Hepatocyte (in vitro differentiated cells): Measurements from ENCODE around the gene PGAP1. TPM values are rescaled to one million over a fixed set of nuclear protein-coding genes. Genes with fewer than 3 reads are reported as not detected.

Experiments
- DNase-seq: peaks from one replicate; pipeline ENCODE4 v3.0.0-alpha.2; 2016; ENCODE audit warnings: low spot score
- H2AFZ ChIP-seq: fragments of 200-600 bp; sonication (generic); 2 replicates; pipeline ENCODE4 v1.6.0; 2016; ENCODE audit warnings: antibody characterized with exemption, mild to moderate bottlenecking
- H3K27ac ChIP-seq: fragments of 200-600 bp; sonication (generic); 2 replicates; pipeline ENCODE4 v1.5.1; 2016; ENCODE audit warnings: mild to moderate bottlenecking
- H3K27me3 ChIP-seq: fragments of 200-600 bp; sonication (generic); 2 replicates; pipeline ENCODE4 v1.6.1; 2016
- H3K36me3 ChIP-seq: fragments of 200-600 bp; sonication (generic); replicated peaks from 2 replicates; pipeline ENCODE4 v1.5.1; 2016; ENCODE audit warnings: low read depth; ENCODE audit not compliant: insufficient read depth
- H3K4me1 ChIP-seq: fragments of 200-600 bp; sonication (generic); 2 replicates; pipeline ENCODE4 v1.5.1; 2016; ENCODE audit warnings: mild to moderate bottlenecking, moderate library complexity; ENCODE audit not compliant: insufficient read depth
- H3K4me2 ChIP-seq: fragments of 200-600 bp; sonication (generic); 2 replicates; pipeline ENCODE4 v1.6.0; 2016
- H3K4me3 ChIP-seq: fragments of 200-600 bp; sonication (generic); 2 replicates; pipeline ENCODE4 v1.5.1; 2016; ENCODE audit warnings: mild to moderate bottlenecking
- H3K79me2 ChIP-seq: fragments of 200-600 bp; sonication (generic); 2 replicates; pipeline ENCODE4 v1.6.0; 2017; ENCODE audit warnings: mild to moderate bottlenecking
- H3K9me2 ChIP-seq: fragments of 200-600 bp; sonication (generic); replicated peaks from 2 replicates; pipeline ENCODE4 v1.6.0; 2017; ENCODE audit warnings: mild to moderate bottlenecking; ENCODE audit not compliant: insufficient read depth
- H3K9me3 ChIP-seq: fragments of 200-600 bp; sonication (generic); 2 replicates; pipeline ENCODE4 v1.5.1; 2016; ENCODE audit warnings: low read depth, mild to moderate bottlenecking
- H4K20me1 ChIP-seq: fragments of 200-600 bp; sonication (generic); 2 replicates; pipeline ENCODE4 v1.6.0; 2016; ENCODE audit warnings: mild to moderate bottlenecking; ENCODE audit not compliant: insufficient read depth, poor library complexity, severe bottlenecking
- CTCF ChIP-seq: fragments of 200-600 bp; sonication (generic); IDR thresholded peaks from 2 replicates; pipeline ENCODE4 v1.5.1; 2016; ENCODE audit warnings: antibody characterized with exemption, mild to moderate bottlenecking; ENCODE audit not compliant: poor library complexity
- EZH2 ChIP-seq: fragments of 200-600 bp; sonication (generic); IDR thresholded peaks from 2 replicates; pipeline ENCODE4 v1.6.1; 2016; ENCODE audit warnings: antibody characterized with exemption, mild to moderate bottlenecking, borderline replicate concordance
- EZH2phosphoT487 ChIP-seq: fragments of 200-600 bp; sonication (generic); IDR thresholded peaks from one replicate; pipeline ENCODE4 v1.6.1; 2018; ENCODE audit warnings: antibody characterized with exemption, mild to moderate bottlenecking, low read depth, moderate library complexity; ENCODE audit not compliant: unreplicated experiment, severe bottlenecking
- WGBS: methylation state at CpG from one replicate; pipeline ENCODE4 v1.1.6; 2016; ENCODE audit warnings: low lambda C conversion rate; ENCODE audit errors: missing lambda C conversion rate; 5-methylcytosine and 5-hydroxymethylcytosine counted together
- polyA plus RNA-seq: library from polyadenylated mRNA; unstranded; fragments of >200 nt; fragmentation: Nextera tagmentation; extraction: Ambion mirVana; gene quantifications from 2 replicates; pipeline ENCODE4 v1.2.1, GENCODE V29; 2016
- total RNA-seq: library from RNA; depleted of rRNA; stranded (reverse); fragments of >200 nt; gene quantifications from 2 replicates; pipeline ENCODE4 v1.2.3, GENCODE V29; 2014

The PGAP1 gene
- total and polyA plus RNA-seq, 2 experiments from 2014 or later = 2.6 to 15.3 TPM

- Histone ChIP-seq H3K4me3 (no peak overlapping the region), H2AFZ (no peak overlapping the region), H3K9me2 (no peaks in the 10 kb centered on the region), H3K9me3 (no peaks in the 10 kb centered on the region), H3K27ac (no peak overlapping the region), H4K20me1 (no peaks in the 10 kb centered on the region), H3K4me2 (no peak overlapping the region), H3K27me3 (no peaks in the 10 kb centered on the region), H3K36me3 (no peaks in the 10 kb centered on the region), H3K4me1 (no peaks in the 10 kb centered on the region), H3K79me2 (no peaks in the 10 kb centered on the region)
- WGBS = 83% methylated on average over 2 of the region's 2 CpGs
- DNase-seq = no peak
- TF ChIP-seq EZH2phosphoT487 = no peak
- TF ChIP-seq EZH2 = no peak
- no peak for TF ChIP-seq CTCF
These were observed 8.9 kb upstream of the PGAP1 start for GRCh38 chr2:196935432-196935831.

DNA sequence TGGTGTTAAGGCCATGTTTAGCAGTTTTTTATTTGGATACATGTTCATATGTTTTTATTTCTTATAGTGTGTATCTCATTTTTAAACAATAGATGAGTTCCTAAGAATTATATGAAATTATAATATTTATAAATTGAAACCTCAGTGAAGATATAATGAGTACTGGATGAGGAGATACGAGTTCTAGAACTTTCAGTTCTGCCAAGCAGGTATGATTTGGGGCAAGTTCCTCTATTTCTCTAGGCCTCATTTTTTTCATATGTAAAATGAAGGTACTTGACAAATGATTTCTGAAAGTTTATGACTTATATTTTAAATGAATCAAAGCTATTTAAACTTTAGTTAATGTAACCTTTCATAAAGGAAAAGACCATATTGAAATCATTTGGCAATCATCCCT lies 8.2 kb upstream of the PGAP1 start:
- no peaks in the 10 kb centered on the region for H3K9me2 ChIP-seq
- no peaks in the 10 kb centered on the region for H3K79me2 ChIP-seq
- WGBS = 92% methylated on average over 1 of the region's 1 CpG
- no peak overlapping the region for H3K27ac ChIP-seq
- no peak overlapping the region for H3K4me2 ChIP-seq
- H3K4me3 ChIP-seq = no peak overlapping the region
- no peak for TF ChIP-seq CTCF
- no peak for TF ChIP-seq EZH2
- no peak for TF ChIP-seq EZH2phosphoT487
- H3K9me3 ChIP-seq = no peaks in the 10 kb centered on the region
- no peaks in the 10 kb centered on the region for H3K4me1 ChIP-seq
- H2AFZ ChIP-seq = no peak overlapping the region
- H4K20me1 ChIP-seq = no peaks in the 10 kb centered on the region
- no peaks in the 10 kb centered on the region for H3K36me3 ChIP-seq
- no peak for DNase-seq
- H3K27me3 ChIP-seq = no peaks in the 10 kb centered on the region

- no peak overlapping the region for H3K4me3 ChIP-seq
- H3K36me3 ChIP-seq = no peaks in the 10 kb centered on the region
- H3K27ac ChIP-seq = no peak overlapping the region
- no peaks in the 10 kb centered on the region for H3K79me2 ChIP-seq
- no peak overlapping the region for H2AFZ ChIP-seq
- H3K27me3 ChIP-seq = no peaks in the 10 kb centered on the region
- no peak for TF ChIP-seq EZH2
- no peak for TF ChIP-seq CTCF
- no peak for TF ChIP-seq EZH2phosphoT487
- H3K4me1 ChIP-seq = peaks cover 7% of the 10 kb centered on the region
- H3K9me3 ChIP-seq = no peaks in the 10 kb centered on the region
- no peak overlapping the region for H3K4me2 ChIP-seq
- 88% methylated on average over 2 of the region's 2 CpGs for WGBS
- DNase-seq = no peak
- H3K9me2 ChIP-seq = no peaks in the 10 kb centered on the region
- H4K20me1 ChIP-seq = no peaks in the 10 kb centered on the region
These were observed 5.0 kb upstream of the PGAP1 start for GRCh38 chr2:196931555-196931954.
